Measurements from ENCODE around the gene PTPRD. TPM values are rescaled to one million over a fixed set of nuclear protein-coding genes. Genes with fewer than 3 reads are reported as not detected.

PTPRD gene
- total RNA-seq, 3 donors from 2014 or later: 2.9 to 5.4 (median 3.6) TPM

- intact Hi-C loops (cut with DNase I; ENCODE audit: low total_unique reads): no loop called here
- Histone ChIP-seq H3K36me3 (no peaks in the 10 kb centered on the region), H3K4me3 (no peak overlapping the region), H3K27ac (no peak overlapping the region), H3K27me3 (no peaks in the 10 kb centered on the region), H3K9me3 (no peaks in the 10 kb centered on the region), H3K4me1 (no peaks in the 10 kb centered on the region)
- TF ChIP-seq POLR2AphosphoS5 (IDR thresholded peaks at IDR 0.05) (no peak), CTCF (IDR thresholded peaks at IDR 0.05) (no peak), POLR2A (IDR thresholded peaks at IDR 0.05) (no peak)
- no peak for DNase-seq (ENCODE audit: low spot score in 2 of 2)
Observed at GRCh38 chr9:10265153-10265631, 347.6 kb downstream of the PTPRD start.

- intact Hi-C loops (cut with DNase I; ENCODE audit: low total_unique reads): no loop called here
- no peak for DNase-seq (ENCODE audit: low spot score in 2 of 2)
- TF ChIP-seq CTCF (IDR thresholded peaks at IDR 0.05) (no peak), POLR2AphosphoS5 (IDR thresholded peaks at IDR 0.05) (no peak), POLR2A (IDR thresholded peaks at IDR 0.05) (no peak)
Observed at GRCh38 chr9:10260501-10260900, 352.3 kb downstream of the PTPRD start.

GRCh38 chr9:10259668-10260067, 353.1 kb downstream of the PTPRD start:
- H3K4me1 ChIP-seq: no peaks in the 10 kb centered on the region
- no peak for TF ChIP-seq POLR2AphosphoS5 (IDR thresholded peaks at IDR 0.05)
- no peak for TF ChIP-seq POLR2A (IDR thresholded peaks at IDR 0.05)
- no peak for TF ChIP-seq CTCF (IDR thresholded peaks at IDR 0.05)
- no peaks in the 10 kb centered on the region for H3K27me3 ChIP-seq
- H3K4me3 ChIP-seq: no peak overlapping the region
- no peak for DNase-seq (ENCODE audit: low spot score in 2 of 2)
- H3K36me3 ChIP-seq: no peaks in the 10 kb centered on the region
- intact Hi-C loops (cut with DNase I; ENCODE audit: low total_unique reads): no loop called here
- no peak overlapping the region for H3K27ac ChIP-seq
- no peaks in the 10 kb centered on the region for H3K9me3 ChIP-seq

More at GRCh38 chr9:10260501-10260900, 352.3 kb downstream of the PTPRD start:
- H3K4me1 ChIP-seq: no peaks in the 10 kb centered on the region
- no peaks in the 10 kb centered on the region for H3K27me3 ChIP-seq
- no peak overlapping the region for H3K4me3 ChIP-seq
- no peaks in the 10 kb centered on the region for H3K9me3 ChIP-seq
- no peaks in the 10 kb centered on the region for H3K36me3 ChIP-seq
- no peak overlapping the region for H3K27ac ChIP-seq

- Histone ChIP-seq H3K36me3 (no peaks in the 10 kb centered on the region), H3K27ac (no peak overlapping the region), H3K4me3 (no peak overlapping the region), H3K9me3 (no peaks in the 10 kb centered on the region), H3K27me3 (no peaks in the 10 kb centered on the region), H3K4me1 (no peaks in the 10 kb centered on the region)
- TF ChIP-seq POLR2AphosphoS5 (IDR thresholded peaks at IDR 0.05) (no peak), POLR2A (IDR thresholded peaks at IDR 0.05) (no peak), CTCF (IDR thresholded peaks at IDR 0.05) (no peak)
- DNase-seq (ENCODE audit: low spot score in 2 of 2): no peak
- intact Hi-C loops (cut with DNase I; ENCODE audit: low total_unique reads): no loop called here
Observed at GRCh38 chr9:10255758-10256157, 357.0 kb downstream of the PTPRD start.

- TF ChIP-seq POLR2A (IDR thresholded peaks at IDR 0.05) (no peak), POLR2AphosphoS5 (IDR thresholded peaks at IDR 0.05) (no peak)
- Histone ChIP-seq H3K27me3 (no peaks in the 10 kb centered on the region), H3K36me3 (no peaks in the 10 kb centered on the region), H3K9me3 (no peaks in the 10 kb centered on the region), H3K27ac (no peak overlapping the region), H3K4me1 (no peaks in the 10 kb centered on the region), H3K4me3 (no peak overlapping the region)
- no peak for DNase-seq (ENCODE audit: low spot score in 2 of 2)
- intact Hi-C loops (cut with DNase I; ENCODE audit: low total_unique reads): no loop called here
Observed at GRCh38 chr9:10254338-10254737, 358.5 kb downstream of the PTPRD start.

DNA sequence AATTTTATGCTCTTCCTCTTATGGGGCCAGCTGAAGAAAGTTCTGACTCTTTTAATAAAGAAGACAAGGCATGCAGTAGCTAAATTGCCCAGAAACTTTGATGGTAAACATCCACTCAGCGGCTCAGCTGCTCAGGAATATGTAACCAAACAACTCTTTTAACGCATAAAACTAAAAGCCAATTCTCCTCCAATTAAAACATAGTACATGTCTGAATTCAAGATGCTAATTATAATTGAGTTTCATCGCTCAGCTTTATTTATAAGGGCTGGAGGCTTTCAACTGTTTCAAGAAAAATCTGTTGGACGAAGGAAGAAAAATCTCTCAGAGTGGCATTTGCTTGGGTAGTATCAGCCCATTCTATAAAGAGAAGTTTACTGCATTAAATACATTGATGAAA, 359.5 kb downstream of the PTPRD start:
- no peaks in the 10 kb centered on the region for H3K27me3 ChIP-seq
- intact Hi-C loops (cut with DNase I; ENCODE audit: low total_unique reads): no loop called here
- no peaks in the 10 kb centered on the region for H3K36me3 ChIP-seq
- no peak for DNase-seq (ENCODE audit: low spot score in 2 of 2)
- H3K4me1 ChIP-seq: no peaks in the 10 kb centered on the region
- H3K4me3 ChIP-seq: no peak overlapping the region
- no peak overlapping the region for H3K27ac ChIP-seq
- TF ChIP-seq POLR2A (IDR thresholded peaks at IDR 0.05) (no peak), POLR2AphosphoS5 (IDR thresholded peaks at IDR 0.05) (no peak), CTCF (IDR thresholded peaks at IDR 0.05) (no peak)
- no peaks in the 10 kb centered on the region for H3K9me3 ChIP-seq
